Measurements from ENCODE around the gene DLG2.

DLG2 gene

GRCh38 chr11:84035645-84036044, 1591.5 kb downstream of the DLG2 start:
- DNase-seq: no peak

GRCh38 chr11:84034484-84034883, 1592.7 kb downstream of the DLG2 start:
- no peak for DNase-seq

- no peak for DNase-seq
Observed at GRCh38 chr11:84024266-84024665, 1602.9 kb downstream of the DLG2 start.

GRCh38 chr11:84022695-84023094, 1604.4 kb downstream of the DLG2 start:
- DNase-seq: no peak

- DNase-seq: no peak
Observed at GRCh38 chr11:84022201-84022600, 1604.9 kb downstream of the DLG2 start.

GRCh38 chr11:84021291-84021690, 1605.9 kb downstream of the DLG2 start:
- no peak for DNase-seq

- DNase-seq: no peak
Observed at GRCh38 chr11:84019571-84020194, 1607.5 kb downstream of the DLG2 start.

GRCh38 chr11:84014539-84014938, 1612.6 kb downstream of the DLG2 start:
- no peak for DNase-seq

- DNase-seq: no peak
Observed at GRCh38 chr11:84012171-84012826, 1614.8 kb downstream of the DLG2 start.

- no peak for DNase-seq
Observed at GRCh38 chr11:84003181-84003580, 1624.0 kb downstream of the DLG2 start.

- no peak for DNase-seq
Observed at GRCh38 chr11:83998921-83999320, 1628.2 kb downstream of the DLG2 start.

- DNase-seq: no peak
Observed at GRCh38 chr11:83990160-83990733, 1636.9 kb downstream of the DLG2 start.

- no peak for DNase-seq
Observed at GRCh38 chr11:83982825-83983224, 1644.3 kb downstream of the DLG2 start.

GRCh38 chr11:83979593-83979992, 1647.6 kb downstream of the DLG2 start:
- no peak for DNase-seq

GRCh38 chr11:83978942-83979341, 1648.2 kb downstream of the DLG2 start:
- DNase-seq: no peak

- DNase-seq: no peak
Observed at GRCh38 chr11:83976086-83976485, 1651.1 kb downstream of the DLG2 start.

GRCh38 chr11:83972536-83972935, 1654.6 kb downstream of the DLG2 start:
- DNase-seq: no peak

- no peak for DNase-seq
Observed at GRCh38 chr11:83971063-83971462, 1656.1 kb downstream of the DLG2 start.

GRCh38 chr11:83970061-83970671, 1657.0 kb downstream of the DLG2 start:
- no peak for DNase-seq

GRCh38 chr11:83957038-83957900, 1669.9 kb downstream of the DLG2 start:
- no peak for DNase-seq

- DNase-seq: no peak
Observed at GRCh38 chr11:83956119-83956697, 1670.9 kb downstream of the DLG2 start.

- no peak for DNase-seq
Observed at GRCh38 chr11:83954780-83955179, 1672.4 kb downstream of the DLG2 start.

GRCh38 chr11:83951521-83951920, 1675.6 kb downstream of the DLG2 start:
- no peak for DNase-seq

All from CD4-positive, alpha-beta T cell treated with Interleukin-4 for 1 hour (primary cell).